HepG2 (cell line): ENCODE results near the gene NR2F1-AS1. TPM values are rescaled to one million over a fixed set of nuclear protein-coding genes. Genes with fewer than 3 reads are reported as not detected.

Experiments
- ATAC-seq: fragments of 200-7000 bp; cut with Tn5 transposase; 3 replicates; pipeline ENCODE4 v1.9.1; 2020; ENCODE audit warnings: mild to moderate bottlenecking, moderate library complexity
- BruUV-seq: library from RNA; stranded (reverse); fragments of 400-500 nt; replicated peaks from 2 replicates; lab custom pipeline; 2021; lab: Mats Ljungman, UMichigan
- CTCF ChIA-PET: fragments of 300-600 bp; formaldehyde crosslinking; extraction: SDS; loops from one replicate; lab custom pipeline; 2021; ENCODE audit warnings: low total read pairs, inconsistent platforms, low intra/inter-chr PET ratio; lab: Yijun Ruan, JAX
- POLR2A ChIA-PET: fragments of 350-600 bp; sonication (Branson Sonifier 250); formaldehyde crosslinking; loops from one replicate; lab custom pipeline; 2020; ENCODE audit warnings: antibody characterized with exemption, inconsistent platforms; lab: Yijun Ruan, JAX
- DNase-seq: peaks from one replicate; pipeline ENCODE4 v3.0.0-alpha.2; 2015; ENCODE audit warnings: low spot score
- FAIRE-seq: peaks from 3 replicates; lab custom pipeline; 2011; peaks lifted over from hg19 to GRCh38; lab: Jason Lieb, UNC
- H2AFZ ChIP-seq: one replicate; pipeline ENCODE4 v1.6.1; 2011; ENCODE audit warnings: low read length, inconsistent platforms
- H3K27ac ChIP-seq: fragments of 300-600 bp; 3 replicates; pipeline ENCODE4 v1.8.0; 2011; ENCODE audit warnings: mixed run types, mild to moderate bottlenecking, mixed read lengths, low read length, inconsistent platforms; ENCODE audit not compliant: insufficient read depth; ENCODE audit errors: extremely low read length
- H3K27me3 ChIP-seq, 2 experiments: fragments of 200-600 bp in 1 of 2; 2 replicates in 1 of 2; 3 replicates in 1 of 2; pipeline versions ENCODE4 v1.6.0 to v1.8.0; 2011; ENCODE audit warnings: low read length in 2 of 2, mild to moderate bottlenecking in 2 of 2, moderate library complexity in 2 of 2, inconsistent platforms in 1 of 2; ENCODE audit not compliant: insufficient read depth in 2 of 2, control insufficient read depth in 1 of 2
- H3K36me3 ChIP-seq, 2 experiments: fragments of 200-600 bp in 1 of 2; replicated peaks in 1 of 2; 2 replicates in 1 of 2; 3 replicates in 1 of 2; pipeline versions ENCODE4 v1.5.1 to v1.8.0; 2011; ENCODE audit warnings: low read length in 2 of 2, inconsistent platforms in 1 of 2; ENCODE audit not compliant: insufficient read depth in 2 of 2, control insufficient read depth in 1 of 2
- H3K4me1 ChIP-seq: 2 replicates; pipeline ENCODE4 v1.5.1; 2012; ENCODE audit warnings: low read length, inconsistent platforms; ENCODE audit not compliant: insufficient read depth
- H3K4me2 ChIP-seq: 2 replicates; pipeline ENCODE4 v1.6.0; 2011; ENCODE audit warnings: low read depth, low read length, inconsistent platforms
- H3K4me3 ChIP-seq, 3 experiments: fragments of 200-600 bp in 1 of 3; sonication (generic), shearing (Covaris generic) in 1 of 3; replicated peaks in 1 of 3; 2 replicates each; pipeline ENCODE4 v1.5.1; 2011 to 2016; ENCODE audit warnings: low read length in 3 of 3, inconsistent platforms in 2 of 3, low read depth in 2 of 3, mild to moderate bottlenecking in 2 of 3, control low read depth in 1 of 3, mixed read lengths in 1 of 3; ENCODE audit not compliant: insufficient read depth in 1 of 3
- H3K79me2 ChIP-seq: one replicate; pipeline ENCODE4 v1.6.1; 2011; ENCODE audit warnings: low read length, inconsistent platforms; ENCODE audit not compliant: insufficient read depth
- H3K9ac ChIP-seq: 2 replicates; pipeline ENCODE4 v1.6.0; 2011; ENCODE audit warnings: mild to moderate bottlenecking, low read depth, low read length, inconsistent platforms; ENCODE audit not compliant: insufficient read depth
- H3K9me3 ChIP-seq: 2 replicates; pipeline ENCODE4 v1.5.1; 2012; ENCODE audit warnings: mild to moderate bottlenecking, low read length
- H4K20me1 ChIP-seq: 2 replicates; pipeline ENCODE4 v1.6.0; 2011; ENCODE audit warnings: inconsistent platforms, mild to moderate bottlenecking, low read length, moderate library complexity; ENCODE audit not compliant: insufficient read depth
- HMGXB4 ChIP-seq, 2 experiments: sonication (generic) in 1 of 2; formaldehyde crosslinking in 1 of 2; IDR thresholded peaks; 2 replicates each; pipeline versions ENCODE4 v1.4.0 to v1.6.1; 2018 to 2020; ENCODE audit warnings: missing genetic modification reagents in 2 of 2, borderline replicate concordance in 1 of 2, low read depth in 1 of 2, mild to moderate bottlenecking in 1 of 2, missing biosample characterization in 1 of 2
- MLLT10 ChIP-seq: sonication (generic); formaldehyde crosslinking; IDR thresholded peaks from 2 replicates; pipeline ENCODE4 v1.4.0; 2020; ENCODE audit warnings: missing genetic modification reagents
- NR1H2 ChIP-seq: sonication (generic); formaldehyde crosslinking; IDR thresholded peaks from 2 replicates; pipeline ENCODE4 v1.8.1; 2022; ENCODE audit warnings: low read depth, missing genetic modification reagents, borderline replicate concordance
- PATZ1 ChIP-seq: sonication (generic); formaldehyde crosslinking; IDR thresholded peaks from 2 replicates; pipeline ENCODE4 v1.4.0; 2020; ENCODE audit warnings: missing genetic modification reagents
- POLR2A ChIP-seq, 2 experiments: IDR thresholded peaks; 2 replicates each; pipeline ENCODE4 v1.6.1; 2011; ENCODE audit warnings: low read depth in 2 of 2, low read length in 2 of 2, mild to moderate bottlenecking in 1 of 2, moderate library complexity in 1 of 2; ENCODE audit not compliant: insufficient read depth in 1 of 2
- POLR2AphosphoS2 ChIP-seq: IDR thresholded peaks from 2 replicates; pipeline ENCODE4 v1.6.1; 2011; ENCODE audit warnings: low read depth, low read length, improper control_type of control experiment
- POLR2G ChIP-seq: fragments of 200-400 bp; formaldehyde crosslinking; IDR thresholded peaks from 2 replicates; pipeline ENCODE4 v1.6.1; 2018; ENCODE audit warnings: mild to moderate bottlenecking, low read depth, low read length, moderate library complexity
- SMARCC2 ChIP-seq: fragments of 450-650 bp; IDR thresholded peaks from 2 replicates; pipeline ENCODE4 v1.6.1; 2017; ENCODE audit warnings: antibody characterized with exemption, mild to moderate bottlenecking
- SNAI1 ChIP-seq: sonication (generic); formaldehyde crosslinking; IDR thresholded peaks from 2 replicates; pipeline ENCODE4 v1.5.0; 2020; ENCODE audit warnings: mild to moderate bottlenecking, missing genetic modification reagents, borderline replicate concordance
- TP53 ChIP-seq: sonication (generic); formaldehyde crosslinking; conservative IDR thresholded peaks from 2 replicates; pipeline ENCODE4 v1.4.0; 2020; ENCODE audit warnings: missing genetic modification reagents
- ZFP36L1 ChIP-seq: sonication (generic); formaldehyde crosslinking; IDR thresholded peaks from 2 replicates; pipeline ENCODE4 v1.8.0; 2022; ENCODE audit warnings: mild to moderate bottlenecking, missing genetic modification reagents, moderate library complexity
- ZNF225 ChIP-seq: sonication (generic); formaldehyde crosslinking; IDR thresholded peaks from 2 replicates; pipeline ENCODE4 v1.4.0; 2020; ENCODE audit warnings: mild to moderate bottlenecking, missing genetic modification reagents
- ZNF326 ChIP-seq: sonication (generic); formaldehyde crosslinking; IDR thresholded peaks from 2 replicates; pipeline ENCODE4 v1.4.0; 2020; ENCODE audit warnings: missing genetic modification reagents, borderline replicate concordance
- ZNF343 ChIP-seq: sonication (generic); formaldehyde crosslinking; IDR thresholded peaks from 2 replicates; pipeline ENCODE4 v1.4.0; 2020; ENCODE audit warnings: mild to moderate bottlenecking, missing genetic modification reagents
- ZNF652 ChIP-seq: IDR thresholded peaks from 2 replicates; pipeline ENCODE4 v1.6.1; 2016; ENCODE audit warnings: low read depth, borderline replicate concordance
- ZNF746 ChIP-seq: sonication (generic); formaldehyde crosslinking; IDR thresholded peaks from 2 replicates; pipeline ENCODE4 v1.8.0; 2022; ENCODE audit warnings: mild to moderate bottlenecking, missing genetic modification reagents
- ZNF773 ChIP-seq: sonication (generic); formaldehyde crosslinking; IDR thresholded peaks from 2 replicates; pipeline ENCODE4 v1.4.0; 2020; ENCODE audit warnings: missing genetic modification reagents, borderline replicate concordance
- ZUFSP ChIP-seq: sonication (generic); formaldehyde crosslinking; IDR thresholded peaks from 2 replicates; pipeline ENCODE4 v1.9.0; 2021; ENCODE audit warnings: missing genetic modification reagents, mild to moderate bottlenecking, borderline replicate concordance
- WGBS: methylation state at CpG from one replicate; pipeline ENCODE4 v1.1.6; 2017; ENCODE audit warnings: low lambda C conversion rate; 5-methylcytosine and 5-hydroxymethylcytosine counted together
- in situ Hi-C: cut with HindIII; loops from 2 replicates; pipeline ENCODE4 v1.10.0; 2017; ENCODE audit warnings: low pct_unique_long_range_greater_than_20kb; ENCODE audit not compliant: extremely low pct_ligation_motif_present
- intact Hi-C: fragments of 100-400 bp; cut with micrococcal nuclease; formaldehyde crosslinking; loops from one replicate; pipeline ENCODE4 v1.10.0; 2022; ENCODE audit not compliant: unreplicated experiment
- polyA plus RNA-seq, 8 experiments: library from polyadenylated mRNA; depleted of rRNA in 3 of 8; stranded (reverse) in 7 of 8; unstranded in 1 of 8; fragments of >200 nt; fragmentation: Illumina TruSeq in 4 of 8; extraction: Trizol in 4 of 8; gene quantifications; 2 replicates each; pipeline versions ENCODE4 v1.2.1 to v1.2.3, GENCODE V29; 2011 to 2016; ENCODE audit warnings: low read depth in 4 of 8, missing spikeins in 1 of 8, mixed read lengths in 1 of 8; ENCODE audit not compliant: insufficient read depth in 1 of 8
- total RNA-seq, 5 experiments: library from RNA; depleted of rRNA; stranded (reverse); fragments of >200 nt; fragmentation: Illumina TruSeq; extraction: Trizol; gene quantifications; 2 replicates each; pipeline ENCODE4 v1.2.3, GENCODE V29; 2016; ENCODE audit warnings: low read depth in 1 of 5

The NR2F1-AS1 gene
- total and polyA plus RNA-seq, 2 of the 13 experiments (the other 11 are each of a cell fraction or from before 2014, with no cell fraction given): 2.8 TPM

- H3K9me3 ChIP-seq: no peaks in the 10 kb centered on the region
- CTCF ChIA-PET: no interaction called here
- H2AFZ ChIP-seq: no peak overlapping the region
- POLR2A ChIA-PET: interaction anchor here (1.6 kb wide), 1 partner anchor 675 kb away, joined by 13 read pairs; no protein-coding TSS in a partner anchor
- intact Hi-C loops (loop anchor here (1.0 to 5.0 kb wide), 9 partner anchors 37 to 697 kb away; a partner anchor contains a TSS), in situ Hi-C loops (loop anchor here (5.0 to 10.0 kb wide), 3 partner anchors 208 to 697 kb away; no protein-coding TSS in a partner anchor)
- FAIRE-seq (no peak), DNase-seq (peak; percentile 32), ATAC-seq (peak; percentile 6)
- H3K36me3 ChIP-seq: peaks cover 4 to 13% of the 10 kb centered on the region in 2 experiments; a peak in 2 of 5 replicates
- peak overlapping the region; percentile 86 for H3K9ac ChIP-seq
- peaks cover 1 to 12% of the 10 kb centered on the region in 2 experiments; a peak in 3 of 5 replicates for H3K27me3 ChIP-seq
- peak overlapping the region; percentile 92 for H3K27ac ChIP-seq
- BruUV-seq: TSS peak; percentile 81
- H3K4me3 ChIP-seq: peak overlapping the region; percentile 90 to 96 (median 95)
- H3K4me1 ChIP-seq: peaks cover 26% of the 10 kb centered on the region
- H4K20me1 ChIP-seq: peaks cover 23% of the 10 kb centered on the region
- WGBS: under 1% methylated on average over 39 of the region's 110 CpGs
- H3K79me2 ChIP-seq: peaks cover 42% of the 10 kb centered on the region
- H3K4me2 ChIP-seq: peak overlapping the region; percentile 68
- no peak; the same call in 1 of the 2 replicates for TF ChIP-seq POLR2G
- TF ChIP-seq MLLT10: no peak
- TF ChIP-seq ZFP36L1 (CRISPR knock-in tag): no peak
- TF ChIP-seq ZNF652 (CRISPR knock-in tag): no peak
- TF ChIP-seq SMARCC2: no peak
- no peak; a peak in 1 of 4 replicates for TF ChIP-seq HMGXB4 (CRISPR knock-in tag; IDR thresholded peaks at IDR 0.05; ENCODE audit: borderline replicate concordance in 1 of 2, low read depth in 1 of 2)
- no peak for TF ChIP-seq ZNF225 (CRISPR knock-in tag)
- no peak for TF ChIP-seq POLR2AphosphoS2
- TF ChIP-seq ZNF326 (CRISPR knock-in tag): no peak
- TF ChIP-seq ZNF343 (CRISPR knock-in tag): no peak
- no peak for TF ChIP-seq PATZ1
- no peak for TF ChIP-seq ZUFSP
- TF ChIP-seq NR1H2 (CRISPR knock-in tag): no peak
- TF ChIP-seq ZNF773 (CRISPR knock-in tag): no peak
- TF ChIP-seq ZNF746 (CRISPR knock-in tag): no peak
- TF ChIP-seq SNAI1: no peak
- TF ChIP-seq TP53 (CRISPR knock-in tag): no peak
- TF ChIP-seq POLR2A (IDR thresholded peaks at IDR 0.05; ENCODE audit: insufficient read depth in 1 of 2, low read depth in 2 of 2, low read length in 2 of 2): no peak
These were observed 3.0 kb upstream of the NR2F1-AS1 start for GRCh38 chr5:93583768-93584595.
